DOHH2 (cell line): Measurements from ENCODE around the gene SMOC2.

Experiments
- CTCF ChIP-seq: fragments of 200-600 bp; sonication (generic); IDR thresholded peaks from one replicate; pipeline ENCODE4 v1.5.1; 2014; ENCODE audit warnings: antibody characterized with exemption, mild to moderate bottlenecking, low read depth, low read length; ENCODE audit not compliant: poor library complexity, severe bottlenecking
- EZH2phosphoT487 ChIP-seq: fragments of 200-600 bp; sonication (generic); IDR thresholded peaks from 2 replicates; pipeline ENCODE4 v1.6.1; 2017; ENCODE audit warnings: borderline replicate concordance, mild to moderate bottlenecking, antibody characterized with exemption, low read length, moderate library complexity, mixed read lengths

- TF ChIP-seq CTCF (no peak), EZH2phosphoT487 (no peak)
These were observed 144.5 kb downstream of the SMOC2 start for GRCh38 chr6:168585441-168585840.
